Panc1 (cell line): ENCODE data around the gene RUNX1. TPM values are rescaled to one million over a fixed set of nuclear protein-coding genes. Genes with fewer than 3 reads are reported as not detected.

Experiments used
- ATAC-seq: fragments of 200-7000 bp; cut with Tn5 transposase; 2 replicates; pipeline ENCODE4 v1.9.1; 2020; ENCODE audit warnings: mild to moderate bottlenecking, moderate library complexity
- BruUV-seq: library from RNA; stranded (reverse); fragments of 400-500 nt; replicated peaks from 2 replicates; lab custom pipeline; 2021; lab: Mats Ljungman, UMichigan
- CTCF ChIA-PET: fragments of 300-600 bp; sonication (Branson Sonifier 250); formaldehyde crosslinking; loops from one replicate; lab custom pipeline; 2022; ENCODE audit warnings: antibody characterized with exemption; lab: Charles Lee
- POLR2A ChIA-PET: fragments of 300-600 bp; sonication (Branson Sonifier 250); formaldehyde crosslinking; loops from one replicate; lab custom pipeline; 2022; ENCODE audit warnings: antibody characterized with exemption; lab: Charles Lee
- DNase-seq: peaks from one replicate; pipeline ENCODE4 v3.0.0-alpha.2; 2010; ENCODE audit warnings: low read depth, low spot score
- H3K27ac ChIP-seq: 2 replicates; pipeline ENCODE4 v1.5.1; 2011; ENCODE audit warnings: mild to moderate bottlenecking, low read length, inconsistent platforms
- H3K27me3 ChIP-seq: fragments of 200-500 bp; sonication (Bioruptor generic); 2 replicates; pipeline ENCODE4 v1.6.0; 2014; ENCODE audit warnings: low read length, inconsistent platforms; ENCODE audit not compliant: control insufficient read depth, insufficient read depth
- H3K36me3 ChIP-seq: fragments of 200-500 bp; sonication (Bioruptor generic); 2 replicates; pipeline ENCODE4 v1.5.1; 2014; ENCODE audit warnings: inconsistent platforms, mild to moderate bottlenecking, low read length, moderate library complexity; ENCODE audit not compliant: control insufficient read depth, insufficient read depth
- H3K4me1 ChIP-seq: 2 replicates; pipeline ENCODE4 v1.5.1; 2011; ENCODE audit warnings: inconsistent platforms, mild to moderate bottlenecking, low read length, moderate library complexity; ENCODE audit not compliant: control insufficient read depth, insufficient read depth
- H3K4me3 ChIP-seq, 2 experiments: 2 replicates each; pipeline ENCODE4 v1.5.1; 2011 to 2012; ENCODE audit warnings: low read depth in 2 of 2, low read length in 2 of 2, mild to moderate bottlenecking in 2 of 2, inconsistent platforms in 1 of 2, moderate library complexity in 1 of 2
- H3K9me3 ChIP-seq: fragments of 200-500 bp; sonication (Bioruptor generic); 2 replicates; pipeline ENCODE4 v1.5.1; 2014; ENCODE audit warnings: low read depth, mild to moderate bottlenecking, inconsistent platforms, low read length, moderate library complexity; ENCODE audit not compliant: control insufficient read depth, insufficient read depth
- POLR2AphosphoS5 ChIP-seq: IDR thresholded peaks from 2 replicates; pipeline ENCODE4 v1.6.1; 2012; ENCODE audit warnings: mild to moderate bottlenecking, low read depth, low read length, moderate library complexity
- SIN3A ChIP-seq: IDR thresholded peaks from 2 replicates; pipeline ENCODE4 v1.6.1; 2012; ENCODE audit warnings: low read depth, mild to moderate bottlenecking, low read length, moderate library complexity, borderline replicate concordance; ENCODE audit not compliant: insufficient read depth
- TCF7L2 ChIP-seq: IDR thresholded peaks from 2 replicates; pipeline ENCODE4 v1.6.1; 2011; ENCODE audit warnings: mild to moderate bottlenecking, low read depth, low read length, inconsistent platforms
- in situ Hi-C: cut with HindIII; loops from 2 replicates; pipeline ENCODE4 v1.10.0; 2016; ENCODE audit warnings: low sequenced_read_pairs, low pct_unique_long_range_greater_than_20kb
- intact Hi-C: fragments of 100-400 bp; cut with micrococcal nuclease; formaldehyde crosslinking; loops from one replicate; pipeline ENCODE4 v1.10.0; 2022; ENCODE audit not compliant: unreplicated experiment
- total RNA-seq: library from RNA; stranded (reverse); gene quantifications from one replicate; pipeline ENCODE4 v1.2.1, GENCODE V29; 2021; ENCODE audit not compliant: unreplicated experiment
- TF ChIP-seq, protein P1 (sequence below): fragments of 450-650 bp; IDR thresholded peaks from 2 replicates; pipeline ENCODE4 v1.5.1; 2017; ENCODE audit warnings: mild to moderate bottlenecking
- TF ChIP-seq, protein P2 (sequence below), 2 experiments: IDR thresholded peaks; 2 replicates each; pipeline ENCODE4 v1.6.1; 2011 to 2012; ENCODE audit warnings: low read depth in 2 of 2, control low read depth in 1 of 2, low read length in 1 of 2, mild to moderate bottlenecking in 1 of 2, moderate library complexity in 1 of 2; ENCODE audit not compliant: insufficient read depth in 1 of 2

RUNX1 gene
- total RNA-seq, 1 experiment from 2014 or later = 22.4 TPM

- Histone ChIP-seq H3K27ac (no peak overlapping the region), H3K27me3 (no peaks in the 10 kb centered on the region), H3K4me3 (no peak overlapping the region), H3K9me3 (no peaks in the 10 kb centered on the region), H3K4me1 (no peaks in the 10 kb centered on the region), H3K36me3 (no peaks in the 10 kb centered on the region)
- ChIA-PET CTCF (no interaction called here), POLR2A (no interaction called here)
- intact Hi-C loops = no loop called here
- in situ Hi-C loops = no loop called here
- ATAC-seq (no peak), DNase-seq (no peak)
- no TSS peak for BruUV-seq
- TF ChIP-seq POLR2AphosphoS5 (no peak), SIN3A (no peak), TCF7L2 (no peak)
- TF ChIP-seq, protein P1, sequence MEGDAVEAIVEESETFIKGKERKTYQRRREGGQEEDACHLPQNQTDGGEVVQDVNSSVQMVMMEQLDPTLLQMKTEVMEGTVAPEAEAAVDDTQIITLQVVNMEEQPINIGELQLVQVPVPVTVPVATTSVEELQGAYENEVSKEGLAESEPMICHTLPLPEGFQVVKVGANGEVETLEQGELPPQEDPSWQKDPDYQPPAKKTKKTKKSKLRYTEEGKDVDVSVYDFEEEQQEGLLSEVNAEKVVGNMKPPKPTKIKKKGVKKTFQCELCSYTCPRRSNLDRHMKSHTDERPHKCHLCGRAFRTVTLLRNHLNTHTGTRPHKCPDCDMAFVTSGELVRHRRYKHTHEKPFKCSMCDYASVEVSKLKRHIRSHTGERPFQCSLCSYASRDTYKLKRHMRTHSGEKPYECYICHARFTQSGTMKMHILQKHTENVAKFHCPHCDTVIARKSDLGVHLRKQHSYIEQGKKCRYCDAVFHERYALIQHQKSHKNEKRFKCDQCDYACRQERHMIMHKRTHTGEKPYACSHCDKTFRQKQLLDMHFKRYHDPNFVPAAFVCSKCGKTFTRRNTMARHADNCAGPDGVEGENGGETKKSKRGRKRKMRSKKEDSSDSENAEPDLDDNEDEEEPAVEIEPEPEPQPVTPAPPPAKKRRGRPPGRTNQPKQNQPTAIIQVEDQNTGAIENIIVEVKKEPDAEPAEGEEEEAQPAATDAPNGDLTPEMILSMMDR = no peak
- TF ChIP-seq, protein P2, sequence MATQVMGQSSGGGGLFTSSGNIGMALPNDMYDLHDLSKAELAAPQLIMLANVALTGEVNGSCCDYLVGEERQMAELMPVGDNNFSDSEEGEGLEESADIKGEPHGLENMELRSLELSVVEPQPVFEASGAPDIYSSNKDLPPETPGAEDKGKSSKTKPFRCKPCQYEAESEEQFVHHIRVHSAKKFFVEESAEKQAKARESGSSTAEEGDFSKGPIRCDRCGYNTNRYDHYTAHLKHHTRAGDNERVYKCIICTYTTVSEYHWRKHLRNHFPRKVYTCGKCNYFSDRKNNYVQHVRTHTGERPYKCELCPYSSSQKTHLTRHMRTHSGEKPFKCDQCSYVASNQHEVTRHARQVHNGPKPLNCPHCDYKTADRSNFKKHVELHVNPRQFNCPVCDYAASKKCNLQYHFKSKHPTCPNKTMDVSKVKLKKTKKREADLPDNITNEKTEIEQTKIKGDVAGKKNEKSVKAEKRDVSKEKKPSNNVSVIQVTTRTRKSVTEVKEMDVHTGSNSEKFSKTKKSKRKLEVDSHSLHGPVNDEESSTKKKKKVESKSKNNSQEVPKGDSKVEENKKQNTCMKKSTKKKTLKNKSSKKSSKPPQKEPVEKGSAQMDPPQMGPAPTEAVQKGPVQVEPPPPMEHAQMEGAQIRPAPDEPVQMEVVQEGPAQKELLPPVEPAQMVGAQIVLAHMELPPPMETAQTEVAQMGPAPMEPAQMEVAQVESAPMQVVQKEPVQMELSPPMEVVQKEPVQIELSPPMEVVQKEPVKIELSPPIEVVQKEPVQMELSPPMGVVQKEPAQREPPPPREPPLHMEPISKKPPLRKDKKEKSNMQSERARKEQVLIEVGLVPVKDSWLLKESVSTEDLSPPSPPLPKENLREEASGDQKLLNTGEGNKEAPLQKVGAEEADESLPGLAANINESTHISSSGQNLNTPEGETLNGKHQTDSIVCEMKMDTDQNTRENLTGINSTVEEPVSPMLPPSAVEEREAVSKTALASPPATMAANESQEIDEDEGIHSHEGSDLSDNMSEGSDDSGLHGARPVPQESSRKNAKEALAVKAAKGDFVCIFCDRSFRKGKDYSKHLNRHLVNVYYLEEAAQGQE (IDR thresholded peaks at IDR 0.05; ENCODE audit: insufficient read depth in 1 of 2, low read depth in 2 of 2, low read length in 1 of 2) = no peak
Measured at GRCh38 chr21:34924194-34924593, 124.9 kb downstream of the RUNX1 start.

DNA sequence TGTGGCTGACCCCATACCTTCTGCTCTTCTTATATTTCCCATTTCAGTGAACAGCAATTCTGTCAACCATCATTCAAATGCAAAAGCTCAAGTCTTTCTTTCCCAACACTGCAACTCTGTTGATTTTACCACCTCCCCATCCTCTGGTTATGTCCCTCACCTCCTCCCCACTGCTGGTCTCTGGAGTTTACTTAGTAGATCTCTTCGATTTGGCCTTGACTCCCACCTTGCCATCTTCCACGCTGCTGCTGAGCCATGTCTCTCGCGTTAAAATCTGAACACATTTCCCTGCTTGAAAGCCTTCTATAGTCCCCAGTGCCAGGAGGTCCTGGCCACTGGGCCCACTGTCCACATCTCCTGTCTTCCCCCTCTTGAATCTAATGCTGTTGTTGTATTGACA is 125.5 kb downstream of the RUNX1 start:
- Histone ChIP-seq H3K4me1 (no peaks in the 10 kb centered on the region), H3K4me3 (no peak overlapping the region), H3K9me3 (no peaks in the 10 kb centered on the region), H3K36me3 (no peaks in the 10 kb centered on the region), H3K27ac (no peak overlapping the region), H3K27me3 (no peaks in the 10 kb centered on the region)
- TF ChIP-seq, protein P1 = no peak
- no peak for TF ChIP-seq TCF7L2
- no peak for TF ChIP-seq SIN3A
- no peak for TF ChIP-seq POLR2AphosphoS5
- ChIA-PET CTCF (no interaction called here), POLR2A (no interaction called here)
- intact Hi-C loops (no loop called here), in situ Hi-C loops (no loop called here)
- ATAC-seq (no peak), DNase-seq (no peak)
- BruUV-seq = no TSS peak
